Measurements from ENCODE around the gene SEMA4A. TPM values are rescaled to one million over a fixed set of nuclear protein-coding genes. Genes with fewer than 3 reads are reported as not detected.
"Not testable (repeated sequence)": the region's sequence is repeated elsewhere in the genome, so short reads cannot be mapped to it uniquely, and the experiment has no call there.

SEMA4A gene
- total RNA-seq, 1 experiment from 2014 or later = 46.7 TPM

DNA sequence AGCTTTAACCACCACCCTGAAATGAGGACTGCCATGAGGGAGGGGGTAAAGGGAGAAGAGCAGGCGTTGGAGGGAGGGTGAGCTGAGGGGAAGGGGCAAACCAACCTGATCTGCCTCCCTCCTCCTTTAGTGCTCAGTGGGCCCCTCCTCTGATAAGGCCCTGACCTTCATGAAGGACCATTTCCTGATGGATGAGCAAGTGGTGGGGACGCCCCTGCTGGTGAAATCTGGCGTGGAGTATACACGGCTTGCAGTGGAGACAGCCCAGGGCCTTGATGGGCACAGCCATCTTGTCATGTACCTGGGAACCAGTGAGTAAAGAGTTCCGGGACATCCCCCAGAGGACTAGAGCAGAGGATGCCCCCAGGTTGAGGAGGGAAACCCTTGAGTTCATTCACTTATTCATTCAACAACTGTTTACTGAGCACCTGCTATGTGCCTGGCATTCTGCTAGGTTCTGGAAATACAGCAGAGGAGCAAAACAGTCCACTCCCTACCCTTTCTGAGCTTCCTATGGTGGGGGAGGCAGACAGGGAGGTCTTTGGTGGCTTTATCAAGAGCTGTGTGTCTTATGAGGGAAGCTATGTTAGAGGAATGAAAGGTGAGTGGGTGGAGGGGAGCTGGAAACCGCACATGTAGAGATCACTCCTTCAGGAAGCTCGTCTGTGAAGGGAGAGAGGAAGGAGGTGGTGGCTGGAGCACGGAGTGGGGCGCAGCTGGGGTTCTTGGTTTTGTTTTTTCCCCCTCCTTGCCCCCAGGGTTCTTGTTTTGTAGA is 19.5 kb downstream of the SEMA4A start:
- H3K4me2 ChIP-seq (ENCODE audit: low read depth, low read length, poor library complexity, severe bottlenecking) = no peak overlapping the region

DNA sequence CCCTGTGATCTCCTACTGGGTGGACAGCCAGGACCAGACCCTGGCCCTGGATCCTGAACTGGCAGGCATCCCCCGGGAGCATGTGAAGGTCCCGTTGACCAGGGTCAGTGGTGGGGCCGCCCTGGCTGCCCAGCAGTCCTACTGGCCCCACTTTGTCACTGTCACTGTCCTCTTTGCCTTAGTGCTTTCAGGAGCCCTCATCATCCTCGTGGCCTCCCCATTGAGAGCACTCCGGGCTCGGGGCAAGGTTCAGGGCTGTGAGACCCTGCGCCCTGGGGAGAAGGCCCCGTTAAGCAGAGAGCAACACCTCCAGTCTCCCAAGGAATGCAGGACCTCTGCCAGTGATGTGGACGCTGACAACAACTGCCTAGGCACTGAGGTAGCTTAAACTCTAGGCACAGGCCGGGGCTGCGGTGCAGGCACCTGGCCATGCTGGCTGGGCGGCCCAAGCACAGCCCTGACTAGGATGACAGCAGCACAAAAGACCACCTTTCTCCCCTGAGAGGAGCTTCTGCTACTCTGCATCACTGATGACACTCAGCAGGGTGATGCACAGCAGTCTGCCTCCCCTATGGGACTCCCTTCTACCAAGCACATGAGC is 23.3 kb downstream of the SEMA4A start:
- Histone ChIP-seq H3K9me2 (replicated peaks; ENCODE audit: insufficient read depth, low read length) (no peaks in the 10 kb centered on the region), H3K9me3 (ENCODE audit: low read length) (no peaks in the 10 kb centered on the region), H3K27me3 (ENCODE audit: low read length) (no peaks in the 10 kb centered on the region), H4K20me1 (ENCODE audit: insufficient read depth, low read depth, low read length) (no peaks in the 10 kb centered on the region), H3K36me3 (ENCODE audit: insufficient read depth, low read length) (no peaks in the 10 kb centered on the region), H2AFZ (ENCODE audit: low read length) (no peak overlapping the region), H3K4me3 (ENCODE audit: low read length) (no peak overlapping the region), H3K79me2 (ENCODE audit: low read length) (no peaks in the 10 kb centered on the region), H3K27ac (ENCODE audit: low read length) (no peak overlapping the region), H3K4me2 (ENCODE audit: low read depth, low read length, poor library complexity, severe bottlenecking) (no peak overlapping the region), H3K4me1 (ENCODE audit: low read length) (no peaks in the 10 kb centered on the region), H3K9ac (ENCODE audit: low read length) (no peak overlapping the region)
- DNase-seq = no peak

More for the DNA sequence above, 19.5 kb downstream of the SEMA4A start:
- H3K9me2 ChIP-seq (replicated peaks; ENCODE audit: insufficient read depth, low read length) = no peaks in the 10 kb centered on the region
- no peak for DNase-seq
- H3K9me3 ChIP-seq (ENCODE audit: low read length) = no peaks in the 10 kb centered on the region
- no peaks in the 10 kb centered on the region for H3K79me2 ChIP-seq (ENCODE audit: low read length)
- H2AFZ ChIP-seq (ENCODE audit: low read length) = no peak overlapping the region
- no peaks in the 10 kb centered on the region for H4K20me1 ChIP-seq (ENCODE audit: insufficient read depth, low read depth, low read length)
- H3K36me3 ChIP-seq (ENCODE audit: insufficient read depth, low read length) = no peaks in the 10 kb centered on the region
- no peak overlapping the region for H3K27ac ChIP-seq (ENCODE audit: low read length)
- no peak overlapping the region for H3K9ac ChIP-seq (ENCODE audit: low read length)
- H3K4me3 ChIP-seq (ENCODE audit: low read length) = no peak overlapping the region
- H3K4me1 ChIP-seq (ENCODE audit: low read length) = no peaks in the 10 kb centered on the region
- no peaks in the 10 kb centered on the region for H3K27me3 ChIP-seq (ENCODE audit: low read length)

DNA sequence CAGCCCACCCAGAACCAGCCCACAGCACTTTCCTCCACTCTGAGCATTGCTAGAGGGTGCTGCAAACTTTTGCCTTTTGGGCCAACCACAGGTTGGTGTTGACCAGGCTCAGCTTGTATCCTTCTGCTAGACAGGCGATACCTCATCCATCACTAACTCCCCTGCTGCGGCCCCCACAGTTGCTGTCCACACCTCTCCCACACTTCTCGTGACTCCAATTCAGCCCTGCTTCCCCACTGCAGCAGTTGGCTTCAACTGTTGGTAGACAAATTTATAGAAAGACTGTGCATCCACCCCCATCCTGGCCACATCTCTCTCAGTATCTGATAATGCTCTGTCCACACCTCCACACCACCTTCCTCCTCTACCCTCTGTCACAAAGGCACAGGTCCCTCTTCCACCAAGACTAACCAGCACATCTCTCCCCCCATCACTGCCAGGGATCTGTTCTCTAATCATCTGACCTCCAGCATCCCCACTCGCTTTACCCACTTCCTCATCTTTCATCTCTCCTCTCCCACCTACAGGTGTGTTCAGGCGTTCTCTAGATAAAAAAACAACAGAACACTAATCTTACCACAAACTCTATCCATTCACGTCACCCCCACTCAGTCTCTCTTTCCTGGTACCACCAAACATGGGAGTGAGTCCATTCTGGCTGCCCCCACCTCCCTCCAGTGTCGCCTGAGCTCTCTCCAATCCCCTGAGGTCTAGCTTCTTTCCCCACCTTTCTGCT is 24.7 kb downstream of the SEMA4A start:
- H3K79me2 ChIP-seq (ENCODE audit: low read length) = no peaks in the 10 kb centered on the region

DNA sequence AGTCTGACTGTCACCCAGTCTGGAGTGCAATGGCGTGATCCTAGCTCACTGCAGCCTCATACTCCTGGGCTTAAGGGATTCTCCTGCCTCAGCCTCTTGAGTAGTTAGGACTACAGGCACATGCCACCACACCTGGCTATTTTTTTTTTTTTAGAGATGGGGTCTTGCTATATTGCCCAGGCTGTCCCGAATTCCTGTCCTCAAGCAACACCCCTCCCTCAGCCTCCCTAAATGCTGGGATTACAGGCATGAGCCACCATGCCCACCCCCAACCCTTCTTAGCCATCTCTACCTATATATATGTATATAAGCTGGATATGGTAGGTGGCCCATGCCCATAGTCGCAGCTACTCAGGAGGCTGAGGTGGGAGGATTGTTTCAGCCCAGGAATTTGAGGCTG is 27.1 kb downstream of the SEMA4A start:
- H3K9ac ChIP-seq (ENCODE audit: low read length) = no peak overlapping the region
- H3K9me3 ChIP-seq (ENCODE audit: low read length) = no peaks in the 10 kb centered on the region
- no peaks in the 10 kb centered on the region for H4K20me1 ChIP-seq (ENCODE audit: insufficient read depth, low read depth, low read length)
- DNase-seq = no peak
- H3K27ac ChIP-seq (ENCODE audit: low read length) = no peak overlapping the region
- no peaks in the 10 kb centered on the region for H3K79me2 ChIP-seq (ENCODE audit: low read length)
- H3K4me1 ChIP-seq (ENCODE audit: low read length) = no peaks in the 10 kb centered on the region
- H3K4me3 ChIP-seq (ENCODE audit: low read length) = no peak overlapping the region
- no peaks in the 10 kb centered on the region for H3K36me3 ChIP-seq (ENCODE audit: insufficient read depth, low read length)
- H3K27me3 ChIP-seq (ENCODE audit: low read length) = no peaks in the 10 kb centered on the region
- no peak overlapping the region for H3K4me2 ChIP-seq (ENCODE audit: low read depth, low read length, poor library complexity, severe bottlenecking)
- H3K9me2 ChIP-seq (replicated peaks; ENCODE audit: insufficient read depth, low read length) = no peaks in the 10 kb centered on the region
- no peak overlapping the region for H2AFZ ChIP-seq (ENCODE audit: low read length)

More for the DNA sequence above, 24.7 kb downstream of the SEMA4A start:
- Histone ChIP-seq H3K36me3 (ENCODE audit: insufficient read depth, low read length) (no peaks in the 10 kb centered on the region), H4K20me1 (ENCODE audit: insufficient read depth, low read depth, low read length) (no peaks in the 10 kb centered on the region), H3K9me3 (ENCODE audit: low read length) (no peaks in the 10 kb centered on the region), H3K27ac (ENCODE audit: low read length) (no peak overlapping the region), H2AFZ (ENCODE audit: low read length) (no peak overlapping the region), H3K4me1 (ENCODE audit: low read length) (no peaks in the 10 kb centered on the region), H3K4me2 (ENCODE audit: low read depth, low read length, poor library complexity, severe bottlenecking) (no peak overlapping the region), H3K4me3 (ENCODE audit: low read length) (no peak overlapping the region), H3K9ac (ENCODE audit: low read length) (no peak overlapping the region), H3K9me2 (replicated peaks; ENCODE audit: insufficient read depth, low read length) (no peaks in the 10 kb centered on the region), H3K27me3 (ENCODE audit: low read length) (no peaks in the 10 kb centered on the region)
- DNase-seq = no peak

DNA sequence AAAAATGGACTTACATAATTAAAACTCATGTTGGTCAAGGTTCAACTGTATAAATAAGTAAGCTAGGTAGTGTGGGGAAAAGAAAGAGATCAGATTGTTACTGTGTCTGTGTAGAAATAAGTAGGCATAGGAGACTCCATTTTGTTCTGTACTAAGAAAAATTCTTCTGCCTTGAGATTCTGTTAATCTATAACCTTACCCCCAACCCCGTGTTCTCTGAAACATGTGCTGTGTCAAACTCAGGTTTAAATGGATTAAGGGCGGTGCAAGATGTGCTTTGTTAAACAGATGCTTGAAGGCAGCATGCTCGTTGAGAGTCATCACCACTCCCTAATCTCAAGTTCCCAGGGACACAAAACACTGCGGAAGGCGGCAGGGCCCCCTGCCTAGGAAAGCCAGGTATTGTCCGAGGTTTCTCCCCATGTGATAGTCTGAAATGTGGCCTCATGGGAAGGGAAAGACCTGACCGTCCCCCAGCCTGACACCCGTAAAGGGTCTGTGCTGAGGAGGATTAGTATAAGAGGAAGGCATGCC is 28.1 kb downstream of the SEMA4A start:
- H3K4me3 ChIP-seq (ENCODE audit: low read length) = not testable (repeated sequence)

DNA sequence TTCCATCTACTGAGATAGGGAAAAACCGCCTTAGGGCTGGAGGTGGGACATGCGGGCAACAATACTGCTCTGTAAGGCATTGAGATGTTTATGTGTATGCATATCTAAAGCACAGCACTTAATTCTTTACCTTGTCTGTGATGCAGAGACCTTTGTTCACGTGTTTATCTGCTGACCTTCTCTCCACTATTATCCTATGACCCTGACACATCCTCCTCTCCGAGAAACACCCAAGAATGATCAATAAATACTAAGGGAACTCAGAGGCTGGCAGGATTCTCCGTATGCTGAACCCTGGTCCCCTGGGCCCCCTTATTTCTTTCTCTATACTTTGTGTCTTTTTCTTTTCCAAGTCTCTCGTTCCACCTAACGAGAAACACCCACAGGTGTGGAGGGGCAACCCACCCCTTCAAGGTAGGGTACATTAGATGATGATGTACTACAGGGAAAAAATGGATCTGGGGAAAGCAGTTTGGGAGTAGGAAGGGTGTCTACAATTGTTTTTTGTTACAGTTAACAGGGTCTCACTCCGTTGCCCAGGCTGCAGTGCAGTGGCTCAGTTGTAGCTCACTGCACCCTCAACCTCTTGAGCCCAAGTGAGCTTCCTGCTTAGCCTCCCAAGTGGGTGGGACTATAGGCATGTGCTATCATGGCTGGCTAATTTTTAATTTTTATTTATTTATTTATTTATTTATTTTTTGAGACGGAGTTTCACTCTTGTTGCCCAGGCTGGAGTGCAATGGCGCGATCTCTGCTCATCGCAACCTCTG is 28.8 kb downstream of the SEMA4A start:
- not testable (repeated sequence) for H3K27me3 ChIP-seq (ENCODE audit: low read length); H3K9me3 ChIP-seq (ENCODE audit: low read length); H3K4me3 ChIP-seq (ENCODE audit: low read length); H3K9me2 ChIP-seq (replicated peaks; ENCODE audit: insufficient read depth, low read length); H3K36me3 ChIP-seq (ENCODE audit: insufficient read depth, low read length); H2AFZ ChIP-seq (ENCODE audit: low read length); H3K9ac ChIP-seq (ENCODE audit: low read length); H3K27ac ChIP-seq (ENCODE audit: low read length); H3K4me1 ChIP-seq (ENCODE audit: low read length); H4K20me1 ChIP-seq (ENCODE audit: insufficient read depth, low read depth, low read length); DNase-seq; H3K79me2 ChIP-seq (ENCODE audit: low read length); H3K4me2 ChIP-seq (ENCODE audit: low read depth, low read length, poor library complexity, severe bottlenecking)

More for the DNA sequence above, 28.1 kb downstream of the SEMA4A start:
- not testable (repeated sequence) for H3K79me2 ChIP-seq (ENCODE audit: low read length); DNase-seq; H2AFZ ChIP-seq (ENCODE audit: low read length); H3K9me3 ChIP-seq (ENCODE audit: low read length); H3K27ac ChIP-seq (ENCODE audit: low read length); H3K36me3 ChIP-seq (ENCODE audit: insufficient read depth, low read length); H3K9me2 ChIP-seq (replicated peaks; ENCODE audit: insufficient read depth, low read length); H3K4me2 ChIP-seq (ENCODE audit: low read depth, low read length, poor library complexity, severe bottlenecking); H3K9ac ChIP-seq (ENCODE audit: low read length); H3K27me3 ChIP-seq (ENCODE audit: low read length); H4K20me1 ChIP-seq (ENCODE audit: insufficient read depth, low read depth, low read length); H3K4me1 ChIP-seq (ENCODE audit: low read length)

DNA sequence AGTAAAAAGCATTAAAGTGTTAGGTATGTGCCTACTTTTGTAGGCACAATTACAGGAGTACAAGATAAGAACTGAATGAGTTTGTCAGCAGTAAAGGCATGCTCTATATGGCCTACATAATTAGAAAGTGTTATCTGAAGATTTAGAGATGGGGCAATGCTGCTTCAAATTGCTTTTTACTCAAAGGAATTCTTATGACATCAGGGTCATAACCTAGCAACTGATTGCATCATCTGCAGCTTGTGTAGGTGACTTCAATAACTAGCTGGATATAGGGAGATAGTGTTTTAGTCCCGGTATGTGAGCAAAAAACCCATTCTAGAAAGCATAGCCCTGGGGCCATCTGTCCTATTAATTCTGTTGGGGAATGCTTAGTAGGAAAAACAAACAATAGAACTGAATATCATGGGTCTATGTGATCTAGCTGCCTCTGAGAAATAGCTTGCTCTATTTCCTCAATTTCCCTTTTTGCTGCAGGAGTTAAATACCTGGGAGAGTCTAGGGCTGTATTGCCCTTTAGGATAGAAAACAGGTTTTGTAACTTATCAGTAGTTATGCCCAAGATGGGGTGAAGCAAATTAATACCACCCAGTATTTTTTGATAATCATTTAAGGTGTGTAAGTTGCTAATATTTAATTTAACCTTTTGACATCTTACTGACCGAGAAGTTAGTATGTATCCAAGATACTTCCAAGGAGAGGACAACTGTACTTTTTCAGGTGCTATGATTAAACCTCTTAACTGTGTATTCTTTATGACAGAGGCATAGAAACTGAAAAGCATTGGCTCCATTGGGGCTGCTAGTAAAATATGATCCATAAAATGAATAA is 33.2 kb downstream of the SEMA4A start:
- H3K4me2 ChIP-seq (ENCODE audit: low read depth, low read length, poor library complexity, severe bottlenecking); H3K9me2 ChIP-seq (replicated peaks; ENCODE audit: insufficient read depth, low read length); H3K27me3 ChIP-seq (ENCODE audit: low read length); H3K79me2 ChIP-seq (ENCODE audit: low read length); H3K36me3 ChIP-seq (ENCODE audit: insufficient read depth, low read length); H3K4me1 ChIP-seq (ENCODE audit: low read length); H2AFZ ChIP-seq (ENCODE audit: low read length); H3K9ac ChIP-seq (ENCODE audit: low read length); H4K20me1 ChIP-seq (ENCODE audit: insufficient read depth, low read depth, low read length); H3K4me3 ChIP-seq (ENCODE audit: low read length); DNase-seq; H3K9me3 ChIP-seq (ENCODE audit: low read length); H3K27ac ChIP-seq (ENCODE audit: low read length): not testable (repeated sequence)

Data from Karpas-422 (cell line).